Measurements from ENCODE around the gene SAMD11. TPM values are rescaled to one million over a fixed set of nuclear protein-coding genes. Genes with fewer than 3 reads are reported as not detected.
"Not testable (repeated sequence)": the region's sequence is repeated elsewhere in the genome, so short reads cannot be mapped to it uniquely, and the experiment has no call there.

SAMD11 gene
- total and polyA plus RNA-seq, 10 of the 15 experiments (the other 5 are each of a cell fraction or from before 2014, with no cell fraction given), result 0.04 to 0.31 (median 0.19) TPM; not detected in 6

GRCh38 chr1:923131-923990 lies at the start of gene SAMD11 (continued):
- TF ChIP-seq ZSCAN29 (IDR thresholded peaks at IDR 0.05) (no peak), RAD21 (IDR thresholded peaks at IDR 0.05; ENCODE audit: insufficient read depth, low read depth, low read length) (no peak), GATAD2B (conservative IDR thresholded peaks at IDR 0.05; ENCODE audit: low read depth) (no peak)

- WGBS (ENCODE audit: insufficient coverage, insufficient replicate concordance, low lambda C conversion rate, missing lambda C conversion rate), result 47% methylated on average over 8 of the region's 8 CpGs
- BruUV-seq (replicated peaks); H3K4me1 ChIP-seq (ENCODE audit: control insufficient read depth, insufficient read depth, low read length); H3K27ac ChIP-seq (ENCODE audit: control insufficient read depth, insufficient read depth); ATAC-seq; H2AFZ ChIP-seq (ENCODE audit: control insufficient read depth, low read depth, low read length); H3K79me2 ChIP-seq (ENCODE audit: control insufficient read depth, insufficient read depth, low read length); H3K9ac ChIP-seq (ENCODE audit: control insufficient read depth, insufficient read depth, low read length); CTCF ChIA-PET; H3K27me3 ChIP-seq (replicated peaks in 1 of 2; ENCODE audit: control insufficient read depth in 2 of 2, insufficient read depth in 2 of 2, low read length in 1 of 2); DNase-seq (ENCODE audit: low read depth, low spot score); H4K20me1 ChIP-seq (ENCODE audit: control insufficient read depth, insufficient read depth); H3K4me2 ChIP-seq (ENCODE audit: control insufficient read depth, insufficient read depth); RAD21 ChIA-PET (ENCODE audit: unreplicated experiment); H3K9me3 ChIP-seq (replicated peaks; ENCODE audit: control insufficient read depth, insufficient read depth, low read length); intact Hi-C loops (cut with micrococcal nuclease; ENCODE audit: unreplicated experiment); SMC1A ChIA-PET (ENCODE audit: uncharacterized antibody, unreplicated experiment); POLR2A ChIA-PET; H3K36me3 ChIP-seq (ENCODE audit: control insufficient read depth in 2 of 2, insufficient read depth in 2 of 2, low read length in 1 of 2); H3K4me3 ChIP-seq; FAIRE-seq: not testable (repeated sequence)
- in situ Hi-C loops (cut with MboI), result loop anchor here (10.0 kb wide), 1 partner anchor 58 kb away; no protein-coding TSS in a partner anchor
Measured at GRCh38 chr1:876428-877208, 47.1 kb upstream of the SAMD11 start.

GRCh38 chr1:877209-877986 lies 46.3 kb upstream of the SAMD11 start:
- H4K20me1 ChIP-seq (ENCODE audit: control insufficient read depth, insufficient read depth); H3K27me3 ChIP-seq (replicated peaks in 1 of 2; ENCODE audit: control insufficient read depth in 2 of 2, insufficient read depth in 2 of 2, low read length in 1 of 2); H3K36me3 ChIP-seq (ENCODE audit: control insufficient read depth in 2 of 2, insufficient read depth in 2 of 2, low read length in 1 of 2); CTCF ChIA-PET; H3K4me1 ChIP-seq (ENCODE audit: control insufficient read depth, insufficient read depth, low read length); BruUV-seq (replicated peaks); DNase-seq (ENCODE audit: low read depth, low spot score); H3K79me2 ChIP-seq (ENCODE audit: control insufficient read depth, insufficient read depth, low read length); H3K27ac ChIP-seq (ENCODE audit: control insufficient read depth, insufficient read depth); H3K4me2 ChIP-seq (ENCODE audit: control insufficient read depth, insufficient read depth); ATAC-seq; FAIRE-seq; H3K9me3 ChIP-seq (replicated peaks; ENCODE audit: control insufficient read depth, insufficient read depth, low read length); RAD21 ChIA-PET (ENCODE audit: unreplicated experiment); POLR2A ChIA-PET; H3K4me3 ChIP-seq; intact Hi-C loops (cut with micrococcal nuclease; ENCODE audit: unreplicated experiment); H2AFZ ChIP-seq (ENCODE audit: control insufficient read depth, low read depth, low read length); H3K9ac ChIP-seq (ENCODE audit: control insufficient read depth, insufficient read depth, low read length); SMC1A ChIA-PET (ENCODE audit: uncharacterized antibody, unreplicated experiment): not testable (repeated sequence)
- WGBS (ENCODE audit: insufficient coverage, insufficient replicate concordance, low lambda C conversion rate, missing lambda C conversion rate), result 34% methylated on average over 5 of the region's 5 CpGs
- in situ Hi-C loops (cut with MboI), result loop anchor here (10.0 kb wide), 1 partner anchor 57 kb away; no protein-coding TSS in a partner anchor

- in situ Hi-C loops (cut with MboI); intact Hi-C loops (cut with micrococcal nuclease; ENCODE audit: unreplicated experiment); H3K9ac ChIP-seq (ENCODE audit: control insufficient read depth, insufficient read depth, low read length); H3K36me3 ChIP-seq (ENCODE audit: control insufficient read depth in 2 of 2, insufficient read depth in 2 of 2, low read length in 1 of 2); H3K4me3 ChIP-seq; POLR2A ChIA-PET; H2AFZ ChIP-seq (ENCODE audit: control insufficient read depth, low read depth, low read length); H3K27me3 ChIP-seq (replicated peaks in 1 of 2; ENCODE audit: control insufficient read depth in 2 of 2, insufficient read depth in 2 of 2, low read length in 1 of 2); H3K27ac ChIP-seq (ENCODE audit: control insufficient read depth, insufficient read depth); H4K20me1 ChIP-seq (ENCODE audit: control insufficient read depth, insufficient read depth); FAIRE-seq; ATAC-seq; RAD21 ChIA-PET (ENCODE audit: unreplicated experiment); H3K9me3 ChIP-seq (replicated peaks; ENCODE audit: control insufficient read depth, insufficient read depth, low read length); H3K4me2 ChIP-seq (ENCODE audit: control insufficient read depth, insufficient read depth); DNase-seq (ENCODE audit: low read depth, low spot score); H3K4me1 ChIP-seq (ENCODE audit: control insufficient read depth, insufficient read depth, low read length); H3K79me2 ChIP-seq (ENCODE audit: control insufficient read depth, insufficient read depth, low read length); BruUV-seq (replicated peaks): not testable (repeated sequence)
- CTCF ChIA-PET, result interaction anchor here (0.9 kb wide), 1 partner anchor 11 kb away, joined by 6 read pairs; no protein-coding TSS in a partner anchor
- WGBS (ENCODE audit: insufficient coverage, insufficient replicate concordance, low lambda C conversion rate, missing lambda C conversion rate), result 0% methylated on average over 2 of the region's 2 CpGs
- SMC1A ChIA-PET (ENCODE audit: uncharacterized antibody, unreplicated experiment), result interaction anchor here (0.8 kb wide), 1 partner anchor 32 kb away, joined by 3 read pairs; no protein-coding TSS in a partner anchor
Measured at GRCh38 chr1:880511-880910, 43.2 kb upstream of the SAMD11 start.
